Heart right ventricle (tissue), 16 donors: ENCODE results near the gene AFP. TPM values are rescaled to one million over a fixed set of nuclear protein-coding genes. Genes with fewer than 3 reads are reported as not detected.

Source experiments
- ATAC-seq, 8 donors: fragments of 200-7000 bp; cut with Tn5 transposase; one replicate each; pipeline ENCODE4 v1.9.1; 2020; ENCODE audit warnings: mild to moderate bottlenecking in 8 of 8, moderate library complexity in 8 of 8, moderate number of reproducible peaks in 1 of 8
- DNase-seq, 2 donors: peaks; one replicate each; pipeline ENCODE4 v3.0.0-alpha.2; 2020
- H3K27ac ChIP-seq, 10 donors: fragments of 200-600 bp; sonication (generic) in 2 of 10; one replicate each; pipeline versions ENCODE4 v1.5.0 to v1.8.0; 2020 to 2022; ENCODE audit warnings: mild to moderate bottlenecking in 3 of 10
- H3K27me3 ChIP-seq, 7 donors: fragments of 200-600 bp; one replicate each; pipeline ENCODE4 v1.8.0; 2021 to 2022; ENCODE audit warnings: mild to moderate bottlenecking in 2 of 7
- H3K36me3 ChIP-seq, 9 donors: fragments of 200-600 bp; sonication (generic) in 1 of 9; one replicate each; pipeline versions ENCODE4 v1.5.0 to v1.8.0; 2020 to 2022; ENCODE audit warnings: mild to moderate bottlenecking in 2 of 9
- H3K4me1 ChIP-seq, 9 donors: fragments of 200-600 bp; sonication (generic) in 1 of 9; one replicate each; pipeline versions ENCODE4 v1.5.0 to v1.8.0; 2020 to 2022; ENCODE audit warnings: mild to moderate bottlenecking in 4 of 9
- H3K4me3 ChIP-seq, 10 donors: fragments of 200-600 bp; sonication (generic) in 2 of 10; one replicate each; pipeline versions ENCODE4 v1.5.0 to v1.8.0; 2020 to 2022; ENCODE audit warnings: mild to moderate bottlenecking in 7 of 10, moderate library complexity in 2 of 10
- H3K9me3 ChIP-seq, 11 donors: fragments of 200-600 bp in 10 of 11; sonication (generic) in 2 of 11; one replicate each; pipeline versions ENCODE4 v1.5.0 to v1.8.0; 2013 to 2022; ENCODE audit warnings: mild to moderate bottlenecking in 2 of 11, control low read depth in 1 of 11, moderate library complexity in 1 of 11
- WGBS, 2 donors: extraction: QIAGEN DNeasy Blood & Tissue Kit; methylation state at CpG; one replicate each; pipeline ENCODE4 v1.1.7; 2013; ENCODE audit warnings: inconsistent platforms in 1 of 2; 5-methylcytosine and 5-hydroxymethylcytosine counted together
- intact Hi-C, 10 donors: fragments of 100-400 bp; cut with DNase I; formaldehyde crosslinking; loops; one replicate each; pipeline versions ENCODE4 v1.11.1 to v1.14.2; 2022
- polyA plus RNA-seq, 2 donors: library from polyadenylated mRNA; stranded (reverse); fragments of 200-250 nt; gene quantifications; one replicate each; pipeline ENCODE4 v1.2.3, GENCODE V29; 2013
- total RNA-seq, 10 donors: library from RNA; stranded (reverse); fragmentation: NEBNext Ultra II Directional in 3 of 10; extraction: Animal tissue kit (Norgen Biotek cat#: 25700) in 3 of 10; gene quantifications; one replicate each; pipeline versions ENCODE4 v1.2.1 to v1.2.4, GENCODE V29; 2021 to 2023
- TF ChIP-seq, protein P1 (sequence below), 9 donors: fragments of 200-600 bp; sonication (generic) in 2 of 9; IDR thresholded peaks; one replicate each; pipeline versions ENCODE4 v1.5.0 to v1.8.0; 2021 to 2022; ENCODE audit warnings: antibody characterized with exemption in 9 of 9, mild to moderate bottlenecking in 5 of 9, moderate library complexity in 1 of 9
- donor health status: Arrhythmogenic right ventricular cardiomyopathy.
- donor health status: ischemic (EF 13 %, LVEDD 7.1; RV severe dilation, severe dysfunction).
- donor health status: healthy with polysubstance abuse.
- donor health status: DM: no; HTN: yes; CAD: no.
- donor health status: DM: no; HTN: no; CAD: no.
- donor health status: ischemic (EF 25% LVEDD 6.9; RV normal size, moderate dysfunction).
- donor health status: ischemic (EF 25% LVEDD 5.7; RV mildly dilated, moderate dysfunction).
- donor health status: healthy.
- donor health status: DM: yes; HTN: yes; CAD: no.
- donor health status: Ischemic cardiomyopathy.
- donor health status: ischemic (EF 35%, LVEDD 5.7; RV mildly dilated, moderate dysfunction).
- donor health status: nonischemic (EF 11% LVEDD 7.7; RV severe dilation, severe dysfunction).
- donor health status: DM: yes; HTN: yes; CAD: no.
- donor health status: PGD.
- donor health status: ischemic (EF 29% LVEDD 5.4; RV normal size, mild dysfunction).
- donor health status: nonischemic (EF 23%, LVEDD 6.1; RV moderate dilation, normal function).

Gene AFP
- total and polyA plus RNA-seq, 12 donors: not detected

GRCh38 chr4:73451981-73452747, 16.1 kb downstream of the AFP start:
- Histone ChIP-seq H3K9me3 (no peaks in the 10 kb centered on the region), H3K4me1 (no peaks in the 10 kb centered on the region), H3K27ac (no peak overlapping the region), H3K4me3 (no peak overlapping the region), H3K36me3 (no peaks in the 10 kb centered on the region), H3K27me3 (peaks cover 0 to 6% (median 0%) of the 10 kb centered on the region in 7 donors)
- DNase-seq (no peak), ATAC-seq (peak in 1 of 8 donors; percentile 42)
- TF ChIP-seq, protein P1, sequence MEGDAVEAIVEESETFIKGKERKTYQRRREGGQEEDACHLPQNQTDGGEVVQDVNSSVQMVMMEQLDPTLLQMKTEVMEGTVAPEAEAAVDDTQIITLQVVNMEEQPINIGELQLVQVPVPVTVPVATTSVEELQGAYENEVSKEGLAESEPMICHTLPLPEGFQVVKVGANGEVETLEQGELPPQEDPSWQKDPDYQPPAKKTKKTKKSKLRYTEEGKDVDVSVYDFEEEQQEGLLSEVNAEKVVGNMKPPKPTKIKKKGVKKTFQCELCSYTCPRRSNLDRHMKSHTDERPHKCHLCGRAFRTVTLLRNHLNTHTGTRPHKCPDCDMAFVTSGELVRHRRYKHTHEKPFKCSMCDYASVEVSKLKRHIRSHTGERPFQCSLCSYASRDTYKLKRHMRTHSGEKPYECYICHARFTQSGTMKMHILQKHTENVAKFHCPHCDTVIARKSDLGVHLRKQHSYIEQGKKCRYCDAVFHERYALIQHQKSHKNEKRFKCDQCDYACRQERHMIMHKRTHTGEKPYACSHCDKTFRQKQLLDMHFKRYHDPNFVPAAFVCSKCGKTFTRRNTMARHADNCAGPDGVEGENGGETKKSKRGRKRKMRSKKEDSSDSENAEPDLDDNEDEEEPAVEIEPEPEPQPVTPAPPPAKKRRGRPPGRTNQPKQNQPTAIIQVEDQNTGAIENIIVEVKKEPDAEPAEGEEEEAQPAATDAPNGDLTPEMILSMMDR (IDR thresholded peaks at IDR 0.05): no peak
- WGBS, 2 donors: 82 to 83% methylated on average over 4 of the region's 4 CpGs
- intact Hi-C loops: loop anchor here in 1 of 10 donors (10.0 kb wide), 1 partner anchor 353 kb away; no protein-coding TSS in a partner anchor

DNA sequence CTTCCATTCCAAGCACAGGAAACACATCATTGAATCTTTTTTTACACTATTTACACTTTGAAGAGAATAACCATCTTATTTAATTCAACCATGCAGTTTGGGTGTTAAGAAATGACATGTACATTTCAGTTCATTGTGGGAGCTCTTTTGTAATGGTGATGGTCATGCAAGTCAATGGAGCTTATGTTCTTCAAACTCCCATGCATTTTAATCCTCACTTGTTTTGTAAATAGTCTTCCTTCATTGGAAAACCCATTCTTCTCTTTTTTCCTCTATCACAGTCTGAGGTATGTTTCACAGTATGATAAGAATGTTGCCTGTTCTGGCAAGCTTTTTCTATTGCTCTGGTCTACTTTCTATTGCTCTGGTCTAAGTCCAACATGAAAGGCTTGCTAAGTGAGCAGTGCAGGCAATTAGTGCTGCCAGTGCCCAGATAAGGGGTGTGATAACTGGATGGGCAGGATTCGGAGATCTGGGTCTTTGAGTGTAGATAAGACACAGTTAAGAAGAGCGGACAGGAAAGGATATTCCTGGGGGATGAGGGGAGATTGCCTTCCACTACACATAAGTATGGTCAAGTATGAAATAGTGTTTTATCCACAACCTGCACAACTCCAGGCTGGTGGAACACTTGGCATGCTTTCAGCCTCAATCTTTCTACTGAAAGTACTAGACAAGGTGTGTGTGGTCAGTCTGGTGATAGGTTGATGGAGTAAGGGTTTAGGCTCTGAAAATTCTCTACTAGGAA, 17.1 kb downstream of the AFP start:
- Histone ChIP-seq H3K9me3 (no peaks in the 10 kb centered on the region), H3K4me1 (no peaks in the 10 kb centered on the region), H3K27ac (no peak overlapping the region), H3K36me3 (no peaks in the 10 kb centered on the region), H3K4me3 (no peak overlapping the region), H3K27me3 (peaks cover 0 to 6% (median 0%) of the 10 kb centered on the region in 7 donors)
- ATAC-seq (no peak), DNase-seq (no peak)
- 31 to 53% methylated on average over 2 of the region's 2 CpGs for WGBS, 2 donors
- intact Hi-C loops: loop anchor here in 1 of 10 donors (10.0 kb wide), 1 partner anchor 352 kb away; no protein-coding TSS in a partner anchor
- TF ChIP-seq, protein P1 (IDR thresholded peaks at IDR 0.05): no peak

- Histone ChIP-seq H3K27me3 (peaks cover 0 to 6% (median 0%) of the 10 kb centered on the region in 7 donors), H3K4me3 (no peak overlapping the region), H3K36me3 (no peaks in the 10 kb centered on the region), H3K9me3 (no peaks in the 10 kb centered on the region), H3K27ac (no peak overlapping the region), H3K4me1 (no peaks in the 10 kb centered on the region)
- intact Hi-C loops: loop anchor here in 1 of 10 donors (10.0 kb wide), 1 partner anchor 351 kb away; no protein-coding TSS in a partner anchor
- no peak for ATAC-seq
- TF ChIP-seq, protein P1 (IDR thresholded peaks at IDR 0.05): no peak
- DNase-seq: no peak
Measured at GRCh38 chr4:73453701-73454005, 17.6 kb downstream of the AFP start.

- no peak for ATAC-seq
- Histone ChIP-seq H3K9me3 (no peaks in the 10 kb centered on the region), H3K4me1 (no peaks in the 10 kb centered on the region), H3K27ac (no peak overlapping the region), H3K27me3 (peaks cover 0 to 6% (median 0%) of the 10 kb centered on the region in 7 donors), H3K36me3 (no peaks in the 10 kb centered on the region), H3K4me3 (no peak overlapping the region)
- TF ChIP-seq, protein P1 (IDR thresholded peaks at IDR 0.05): no peak
- WGBS, 2 donors: 78 to 88% methylated on average over 3 of the region's 3 CpGs
- intact Hi-C loops: loop anchor here in 1 of 10 donors (10.0 kb wide), 1 partner anchor 350 kb away; no protein-coding TSS in a partner anchor
- DNase-seq: no peak
Measured at GRCh38 chr4:73454920-73455319, 18.9 kb downstream of the AFP start.
